Tibial nerve (tissue), 4 donors: ENCODE measurements around the gene HSP90AB1. TPM values are rescaled to one million over a fixed set of nuclear protein-coding genes. Genes with fewer than 3 reads are reported as not detected.

ENCODE experiments used
- DNase-seq, 2 donors: peaks; one replicate each; pipeline ENCODE4 v3.0.0-alpha.2; 2019; ENCODE audit warnings: low spot score in 2 of 2
- H3K27ac ChIP-seq, 4 donors: fragments of 200-600 bp; sonication (generic) in 3 of 4; one replicate each; pipeline ENCODE4 v1.5.1; 2017 to 2019; ENCODE audit warnings: mild to moderate bottlenecking in 1 of 4
- H3K27me3 ChIP-seq, 2 donors: fragments of 200-600 bp; sonication (generic) in 1 of 2; one replicate each; pipeline versions ENCODE4 v1.5.1 to v1.6.0; 2017 to 2019
- H3K36me3 ChIP-seq, 3 donors: fragments of 200-600 bp; sonication (generic); one replicate each; pipeline ENCODE4 v1.5.1; 2018 to 2019
- H3K4me1 ChIP-seq, 4 donors: fragments of 200-600 bp; sonication (generic) in 3 of 4; one replicate each; pipeline ENCODE4 v1.5.1; 2017 to 2019
- H3K4me3 ChIP-seq, 4 donors: fragments of 200-600 bp; sonication (generic) in 3 of 4; one replicate each; pipeline ENCODE4 v1.5.1; 2017 to 2019; ENCODE audit warnings: mild to moderate bottlenecking in 1 of 4, moderate library complexity in 1 of 4
- H3K9me3 ChIP-seq, 4 donors: fragments of 200-600 bp; sonication (generic) in 3 of 4; one replicate each; pipeline ENCODE4 v1.5.1; 2017 to 2019
- EP300 ChIP-seq, 2 donors: sonication (generic); formaldehyde crosslinking; IDR thresholded peaks; one replicate each; pipeline ENCODE4 v1.6.1; 2017; ENCODE audit warnings: antibody characterized with exemption in 2 of 2, mild to moderate bottlenecking in 1 of 2
- POLR2A ChIP-seq, 2 donors: fragments of 450-650 bp; IDR thresholded peaks; one replicate each; pipeline ENCODE4 v1.6.1; 2017; ENCODE audit warnings: antibody characterized with exemption in 2 of 2, mild to moderate bottlenecking in 2 of 2, moderate library complexity in 2 of 2
- WGBS, 2 donors: methylation state at CpG; one replicate each; pipeline ENCODE4 v1.1.5; 2018; 5-methylcytosine and 5-hydroxymethylcytosine counted together
- total RNA-seq, 4 donors: library from RNA; depleted of rRNA; stranded (reverse); fragments of >200 nt; gene quantifications; one replicate each; pipeline ENCODE4 v1.1.0, GENCODE V29; 2016
- TF ChIP-seq, protein P1 (sequence below), 5 experiments: fragments of 200-600 bp in 3 of 5; fragments of 450-650 bp in 2 of 5; sonication (generic) in 3 of 5; IDR thresholded peaks; one replicate each; pipeline ENCODE4 v1.5.1; 2016 to 2019; ENCODE audit warnings: antibody characterized with exemption in 5 of 5, mild to moderate bottlenecking in 3 of 5, moderate library complexity in 2 of 5

Gene HSP90AB1
- total RNA-seq, 4 donors from 2014 or later: 485 to 580 (median 543) TPM

DNA sequence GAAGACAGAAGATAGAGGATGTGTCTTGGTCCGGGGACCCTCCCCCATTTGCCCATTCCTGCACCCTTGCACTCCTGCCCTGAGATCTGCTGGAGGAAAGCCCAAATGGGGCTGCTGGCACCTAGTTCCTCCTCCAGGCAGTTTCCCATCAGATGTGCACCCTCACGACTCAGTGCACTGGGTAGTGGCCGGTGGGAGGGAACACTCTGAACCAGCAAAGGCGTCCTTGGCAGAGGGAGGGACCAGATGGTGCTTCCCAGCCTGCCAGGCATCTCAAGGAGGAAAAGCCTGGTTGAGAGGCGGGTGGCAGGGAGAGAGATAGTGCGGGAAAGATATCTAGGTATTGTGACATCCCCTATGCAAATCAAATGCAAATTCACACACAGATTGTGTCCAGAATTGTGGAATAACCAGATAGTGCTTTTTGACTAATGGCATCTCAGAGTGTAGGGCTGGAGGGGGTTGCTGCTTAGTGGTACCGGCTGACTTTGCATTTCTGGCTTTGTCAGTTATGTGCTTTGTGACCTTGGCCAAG is 42.9 kb downstream of the HSP90AB1 start:
- DNase-seq: no peak
- Histone ChIP-seq H3K4me1 (no peaks in the 10 kb centered on the region), H3K27ac (no peak overlapping the region), H3K36me3 (peaks cover 0 to 18% (median 0%) of the 10 kb centered on the region in 3 donors), H3K9me3 (no peaks in the 10 kb centered on the region), H3K27me3 (peaks cover 0 to 66% of the 10 kb centered on the region in 2 donors), H3K4me3 (no peak overlapping the region)
- TF ChIP-seq POLR2A (IDR thresholded peaks at IDR 0.05) (no peak), EP300 (IDR thresholded peaks at IDR 0.05) (no peak)
- TF ChIP-seq, protein P1, sequence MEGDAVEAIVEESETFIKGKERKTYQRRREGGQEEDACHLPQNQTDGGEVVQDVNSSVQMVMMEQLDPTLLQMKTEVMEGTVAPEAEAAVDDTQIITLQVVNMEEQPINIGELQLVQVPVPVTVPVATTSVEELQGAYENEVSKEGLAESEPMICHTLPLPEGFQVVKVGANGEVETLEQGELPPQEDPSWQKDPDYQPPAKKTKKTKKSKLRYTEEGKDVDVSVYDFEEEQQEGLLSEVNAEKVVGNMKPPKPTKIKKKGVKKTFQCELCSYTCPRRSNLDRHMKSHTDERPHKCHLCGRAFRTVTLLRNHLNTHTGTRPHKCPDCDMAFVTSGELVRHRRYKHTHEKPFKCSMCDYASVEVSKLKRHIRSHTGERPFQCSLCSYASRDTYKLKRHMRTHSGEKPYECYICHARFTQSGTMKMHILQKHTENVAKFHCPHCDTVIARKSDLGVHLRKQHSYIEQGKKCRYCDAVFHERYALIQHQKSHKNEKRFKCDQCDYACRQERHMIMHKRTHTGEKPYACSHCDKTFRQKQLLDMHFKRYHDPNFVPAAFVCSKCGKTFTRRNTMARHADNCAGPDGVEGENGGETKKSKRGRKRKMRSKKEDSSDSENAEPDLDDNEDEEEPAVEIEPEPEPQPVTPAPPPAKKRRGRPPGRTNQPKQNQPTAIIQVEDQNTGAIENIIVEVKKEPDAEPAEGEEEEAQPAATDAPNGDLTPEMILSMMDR (IDR thresholded peaks at IDR 0.05): no peak
- 53 to 62% methylated on average over 7 of the region's 7 CpGs for WGBS, 2 donors

DNA sequence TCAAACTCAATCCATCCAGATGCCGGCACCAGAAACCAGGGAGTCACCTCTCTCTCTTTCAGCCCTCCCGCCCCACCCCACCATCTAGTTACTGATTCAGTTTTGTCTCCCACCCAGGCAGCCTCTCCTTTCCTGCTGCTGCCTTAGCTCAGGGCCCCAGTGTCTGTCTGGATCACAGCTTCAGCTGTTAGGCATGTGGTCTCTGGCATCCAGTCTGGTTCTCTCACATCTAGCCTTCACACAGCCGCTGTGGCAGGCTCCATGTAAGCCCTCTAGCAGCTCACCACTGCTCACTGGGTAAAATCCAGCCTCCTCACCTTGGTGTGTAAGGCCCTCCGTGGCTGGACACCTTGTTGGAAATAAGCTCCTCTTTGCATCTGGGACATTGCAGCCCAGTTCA is 44.9 kb downstream of the HSP90AB1 start:
- Histone ChIP-seq H3K9me3 (no peaks in the 10 kb centered on the region), H3K4me3 (no peak overlapping the region), H3K27ac (no peak overlapping the region), H3K4me1 (peaks cover 0 to 2% (median under 1%) of the 10 kb centered on the region in 4 donors), H3K27me3 (peaks cover 0 to 86% of the 10 kb centered on the region in 2 donors), H3K36me3 (peaks cover 0 to 7% (median 0%) of the 10 kb centered on the region in 3 donors)
- DNase-seq: no peak
- WGBS, 2 donors: 77 to 81% methylated on average over 4 of the region's 4 CpGs
- TF ChIP-seq, protein P1 (IDR thresholded peaks at IDR 0.05): no peak
- TF ChIP-seq EP300 (IDR thresholded peaks at IDR 0.05): no peak
- TF ChIP-seq POLR2A (IDR thresholded peaks at IDR 0.05): no peak

DNA sequence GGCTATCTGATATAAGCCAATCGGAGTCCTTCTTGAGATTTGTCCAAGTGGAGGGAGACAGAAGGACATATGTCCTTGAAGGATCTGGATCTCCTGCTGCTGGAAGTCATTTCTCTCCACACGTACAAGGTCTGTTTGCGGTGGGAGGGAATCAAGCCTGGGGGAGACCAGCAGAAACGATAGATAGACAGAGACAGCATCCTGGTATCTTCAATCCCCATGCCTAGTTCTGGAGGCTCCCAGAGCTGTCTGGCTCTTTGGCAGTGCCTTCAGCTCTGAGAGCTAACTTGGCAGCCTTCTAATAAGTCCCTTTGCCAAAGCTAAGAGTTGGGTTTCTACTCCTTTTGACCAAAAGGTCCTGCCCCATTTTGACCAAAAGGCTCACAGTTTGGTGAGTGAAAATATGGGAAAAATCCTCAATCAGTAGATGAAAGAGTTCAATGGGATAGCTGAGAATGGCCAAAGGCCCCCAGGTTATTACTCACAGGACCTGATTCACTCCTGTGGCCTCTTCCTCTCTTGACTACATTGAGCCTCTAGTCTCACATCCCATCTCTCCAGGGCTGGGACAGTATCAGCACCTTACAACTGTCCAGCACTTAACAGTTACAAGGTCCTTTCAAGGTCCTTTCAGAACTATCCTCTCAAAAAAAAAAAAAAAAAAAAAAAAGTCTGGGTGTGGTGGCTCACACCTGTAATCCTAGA is 45.9 kb downstream of the HSP90AB1 start:
- Histone ChIP-seq H3K9me3 (no peaks in the 10 kb centered on the region), H3K27ac (no peak overlapping the region), H3K4me3 (no peak overlapping the region), H3K27me3 (peaks cover 2 to 91% of the 10 kb centered on the region in 2 donors), H3K36me3 (no peaks in the 10 kb centered on the region), H3K4me1 (peaks cover 0 to 12% (median 9%) of the 10 kb centered on the region in 4 donors)
- TF ChIP-seq EP300 (IDR thresholded peaks at IDR 0.05) (no peak), POLR2A (IDR thresholded peaks at IDR 0.05) (no peak)
- TF ChIP-seq, protein P1 (IDR thresholded peaks at IDR 0.05): no peak
- no peak for DNase-seq
- 86 to 89% methylated on average over 4 of the region's 4 CpGs for WGBS, 2 donors

DNA sequence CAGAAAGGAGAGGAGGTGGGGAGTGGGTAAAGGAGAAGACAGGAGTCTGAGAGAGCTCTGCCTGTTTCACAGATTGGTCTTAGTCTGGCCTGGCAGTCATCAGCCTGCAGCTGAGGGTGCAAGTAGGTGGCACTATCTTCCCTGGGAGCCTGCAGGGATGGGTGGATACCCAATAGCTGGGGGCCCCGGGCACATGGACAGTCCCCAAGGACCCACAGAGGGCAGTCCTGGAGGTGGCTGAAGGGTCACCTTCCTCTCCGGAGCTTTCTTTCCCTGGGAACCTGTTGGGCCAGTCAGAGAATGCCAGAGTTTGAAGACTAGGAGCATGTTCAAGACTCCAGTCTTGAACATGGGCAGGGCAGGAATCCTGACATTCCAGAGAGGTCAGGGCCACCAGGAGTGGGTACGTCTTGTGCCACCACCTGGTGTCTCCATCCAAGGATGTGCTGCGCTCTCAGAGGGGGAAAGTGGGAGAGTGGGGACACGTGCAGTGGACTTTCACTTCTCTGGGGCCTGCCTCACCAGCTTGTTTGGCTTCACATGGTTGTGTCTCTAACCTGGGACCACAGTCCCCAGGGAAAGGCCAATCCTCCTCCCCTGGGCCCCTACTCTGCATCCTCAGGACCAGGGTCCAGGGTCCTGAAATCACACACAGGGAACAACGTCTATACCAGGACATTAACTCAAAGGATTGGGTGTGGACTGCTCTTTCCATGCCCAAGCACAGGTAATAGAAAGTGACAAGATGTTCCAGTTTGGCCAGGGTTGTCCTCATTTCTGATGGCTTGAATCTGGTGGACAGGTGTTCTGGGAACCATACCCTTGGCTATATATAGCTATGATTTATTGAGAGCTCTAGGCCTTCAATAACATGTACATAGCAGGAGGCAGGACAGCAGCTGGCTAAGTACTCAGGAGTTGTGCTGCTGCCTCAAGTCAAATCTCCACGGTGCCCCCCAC is 48.2 kb downstream of the HSP90AB1 start:
- no peak for DNase-seq

More for the DNA sequence above, 48.2 kb downstream of the HSP90AB1 start:
- Histone ChIP-seq H3K4me3 (no peak overlapping the region), H3K36me3 (peaks cover 0 to 7% (median 0%) of the 10 kb centered on the region in 3 donors), H3K27me3 (peaks cover 2 to 73% of the 10 kb centered on the region in 2 donors), H3K4me1 (peaks cover 0 to 17% (median 11%) of the 10 kb centered on the region in 4 donors), H3K27ac (no peak overlapping the region), H3K9me3 (no peaks in the 10 kb centered on the region)
- TF ChIP-seq POLR2A (IDR thresholded peaks at IDR 0.05): no peak
- TF ChIP-seq, protein P1 (IDR thresholded peaks at IDR 0.05): no peak
- no peak for TF ChIP-seq EP300 (IDR thresholded peaks at IDR 0.05)
- 65 to 69% methylated on average over 7 of the region's 7 CpGs for WGBS, 2 donors
